ENCODE results near the gene LACTB.

- TF ChIP-seq POLR2A (IDR thresholded peaks at IDR 0.05; ENCODE audit: low read length) (no peak), GATA1 (IDR thresholded peaks at IDR 0.05; ENCODE audit: low read depth, low read length) (no peak)
Observed at GRCh38 chr15:63145426-63145825, 23.8 kb downstream of the LACTB start.

Measured in erythroblast (primary cell).